ENCODE measurements around the gene OLFM2.
"Not testable (repeated sequence)": the region's sequence is repeated elsewhere in the genome, so short reads cannot be mapped to it uniquely, and the experiment has no call there.

OLFM2 gene

DNA sequence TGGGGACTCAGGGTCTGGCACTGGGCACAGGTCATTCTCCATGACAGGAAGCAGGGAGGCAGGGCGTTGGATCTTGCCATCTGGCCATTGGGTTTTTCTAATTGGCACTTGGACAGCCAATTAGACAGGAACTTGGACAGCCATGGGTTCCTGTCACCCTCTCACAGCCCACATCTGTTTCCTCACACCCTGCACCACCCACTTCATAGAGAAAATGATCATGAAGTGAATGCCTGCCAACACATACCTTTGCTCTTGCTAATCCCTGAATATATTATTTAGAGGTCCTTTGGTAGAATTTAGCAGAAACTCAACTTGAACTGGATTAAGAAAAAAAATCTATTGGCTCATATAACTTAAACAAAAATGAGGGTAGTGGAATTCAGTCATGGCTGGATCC is 4.9 kb upstream of the OLFM2 start:
- DNase-seq: no peak

DNA sequence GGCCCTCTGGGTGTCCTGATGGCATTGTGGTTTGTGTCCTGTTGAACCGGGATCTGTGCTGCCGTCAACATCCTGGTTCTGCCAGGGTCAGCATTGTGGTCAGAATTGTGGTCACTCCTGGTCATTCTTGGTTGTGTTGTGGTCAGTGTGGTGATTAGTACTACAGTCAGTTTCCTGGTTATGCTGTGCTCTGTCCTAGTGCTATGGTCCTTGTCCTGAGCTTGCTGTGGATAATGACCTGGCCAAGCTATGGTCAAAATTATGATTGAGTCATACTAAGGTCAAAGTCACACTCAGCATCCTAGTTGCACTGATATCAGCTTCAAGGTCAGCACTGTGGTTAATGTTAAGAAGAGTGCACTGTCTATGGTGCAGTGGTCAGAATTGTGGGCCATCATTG is 4.5 kb upstream of the OLFM2 start:
- no peak for DNase-seq

GRCh38 chr19:9939301-9939913 is 3.1 kb upstream of the OLFM2 start:
- DNase-seq: no peak

- DNase-seq: no peak
These were observed 691 bp upstream of the OLFM2 start for GRCh38 chr19:9937001-9937411.

DNA sequence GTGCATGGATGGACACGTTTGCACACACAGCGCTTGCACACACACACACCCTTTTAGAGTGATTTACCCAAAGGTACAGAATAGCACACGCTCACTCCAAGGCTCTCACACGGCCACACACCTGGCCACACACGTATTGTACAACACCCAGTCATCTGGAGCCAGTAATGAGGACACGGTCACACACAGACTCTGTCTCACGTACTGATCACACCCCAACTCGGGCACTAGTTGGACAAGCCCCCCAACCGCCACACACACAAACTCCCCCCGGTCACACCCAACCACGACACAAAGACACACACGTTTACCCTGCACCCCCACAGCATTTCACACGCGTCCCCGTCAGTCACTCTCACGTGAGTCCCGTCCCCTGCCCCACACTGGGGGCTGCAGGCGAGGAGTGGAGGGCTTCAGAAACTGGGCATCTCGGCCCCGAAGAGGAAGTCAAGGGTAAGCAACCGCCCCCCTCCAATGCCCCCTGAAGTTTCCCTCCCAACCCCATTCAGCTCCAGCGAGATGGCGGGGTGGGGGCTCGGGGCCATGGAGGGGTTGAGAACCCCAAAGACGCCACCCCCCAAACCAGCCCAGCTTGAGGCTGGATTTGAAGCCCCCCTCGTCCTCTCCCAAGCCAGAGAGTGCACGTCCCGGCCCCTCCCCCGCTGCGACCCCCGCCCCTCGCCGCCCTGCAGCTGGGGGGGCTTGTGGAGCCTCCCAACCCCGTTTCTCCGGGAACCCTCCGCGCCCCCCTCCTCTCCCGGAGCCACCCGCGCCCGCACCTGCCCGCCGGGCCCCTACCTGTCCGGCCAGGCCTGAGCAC is 599 bp downstream of the OLFM2 start:
- DNase-seq: no peak

DNA sequence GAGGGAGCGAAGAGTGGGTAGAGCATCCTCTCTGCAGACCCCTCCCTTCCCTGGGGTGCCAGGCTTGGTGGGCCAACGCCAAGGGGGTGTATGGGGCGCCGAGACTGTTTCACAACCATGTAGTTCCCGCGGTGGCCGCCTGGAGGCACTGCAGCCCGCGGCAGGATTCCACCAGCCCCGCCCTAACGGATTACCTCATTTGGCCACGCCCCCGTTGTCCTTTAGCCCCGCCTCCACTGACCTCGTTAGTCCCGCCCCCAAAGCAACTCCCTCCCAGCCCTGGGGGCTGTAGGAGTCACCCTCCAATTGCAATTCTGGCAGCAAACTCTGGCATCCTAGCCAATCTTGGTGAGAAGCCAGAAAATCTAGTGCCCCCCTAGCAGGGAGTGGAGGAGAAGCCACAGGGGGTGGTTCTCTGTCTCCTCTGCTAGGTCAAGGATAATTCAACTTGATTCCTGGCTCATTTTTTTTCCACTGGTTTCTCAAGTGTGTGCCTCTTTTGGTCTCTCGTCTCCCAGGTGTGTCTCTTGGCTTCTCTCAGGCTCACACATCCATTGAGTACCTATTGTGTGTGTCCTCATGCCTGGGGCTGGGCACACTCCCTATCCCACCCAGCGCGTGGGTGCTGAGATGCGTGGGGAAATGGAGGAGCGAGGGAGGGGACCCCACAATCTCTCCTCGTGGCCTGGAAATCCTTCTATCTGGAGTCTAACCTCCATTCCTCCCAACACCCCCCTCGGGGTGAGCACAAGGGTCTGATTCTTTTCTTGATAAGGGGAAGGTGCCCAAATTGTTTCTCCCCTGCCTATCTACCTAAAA is 2.0 kb downstream of the OLFM2 start:
- DNase-seq: no peak

GRCh38 chr19:9932835-9933234 is 3.5 kb downstream of the OLFM2 start:
- DNase-seq: no peak

DNA sequence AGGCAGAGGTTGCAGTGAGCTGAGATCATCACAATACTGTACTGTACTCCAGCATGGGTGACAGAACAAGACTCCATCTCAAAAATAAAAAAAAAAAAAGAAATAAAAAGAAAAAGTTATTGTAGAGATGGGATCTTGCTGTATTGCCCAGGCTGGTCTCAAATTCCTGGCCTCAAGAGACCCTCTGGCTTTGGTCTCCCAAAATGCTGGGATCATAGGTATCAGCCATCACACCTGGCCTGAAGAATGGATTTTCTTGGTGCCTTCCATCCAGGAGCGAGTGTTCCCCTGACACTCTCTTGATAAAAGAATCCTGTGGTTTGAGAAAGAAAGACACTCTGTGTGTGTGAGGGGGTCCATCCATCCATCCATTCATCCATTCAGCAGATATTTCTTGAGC is 4.7 kb downstream of the OLFM2 start:
- DNase-seq: no peak

GRCh38 chr19:9923440-9923839 is 12.9 kb downstream of the OLFM2 start:
- no peak for DNase-seq

DNA sequence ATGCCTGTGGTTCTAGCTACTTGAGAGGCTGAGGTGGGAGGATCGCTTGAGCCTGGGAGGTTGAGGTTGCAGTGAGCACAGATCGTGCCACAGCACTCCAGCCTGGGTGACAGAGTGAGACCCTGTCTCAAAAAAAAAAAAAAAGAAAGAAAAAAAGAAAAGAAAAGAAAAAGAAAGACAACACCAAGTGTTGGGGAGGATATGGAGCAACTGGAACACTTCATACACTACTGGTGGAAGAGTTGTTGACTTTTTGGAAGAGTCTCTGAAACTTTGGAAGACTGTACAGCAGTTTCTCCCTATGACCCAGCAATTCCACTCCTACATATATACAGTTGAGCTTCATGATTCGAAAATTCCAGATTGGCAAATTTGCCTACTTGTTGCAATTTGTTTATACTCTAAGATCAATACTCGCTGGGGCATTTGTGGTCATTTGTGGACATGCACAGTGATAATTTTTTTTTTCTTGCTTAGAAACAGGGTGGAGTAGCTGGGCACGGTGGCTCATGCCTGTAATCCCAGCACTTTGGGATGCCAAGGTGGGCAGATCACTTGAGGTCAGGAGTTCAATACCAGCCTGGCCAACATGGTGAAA is 13.4 kb downstream of the OLFM2 start:
- DNase-seq: not testable (repeated sequence)

GRCh38 chr19:9917321-9917720 is 19.0 kb downstream of the OLFM2 start:
- DNase-seq: no peak

- no peak for DNase-seq
These were observed 19.6 kb downstream of the OLFM2 start for GRCh38 chr19:9916719-9917118.

- DNase-seq: no peak
These were observed 21.8 kb downstream of the OLFM2 start for GRCh38 chr19:9914315-9915207.

DNA sequence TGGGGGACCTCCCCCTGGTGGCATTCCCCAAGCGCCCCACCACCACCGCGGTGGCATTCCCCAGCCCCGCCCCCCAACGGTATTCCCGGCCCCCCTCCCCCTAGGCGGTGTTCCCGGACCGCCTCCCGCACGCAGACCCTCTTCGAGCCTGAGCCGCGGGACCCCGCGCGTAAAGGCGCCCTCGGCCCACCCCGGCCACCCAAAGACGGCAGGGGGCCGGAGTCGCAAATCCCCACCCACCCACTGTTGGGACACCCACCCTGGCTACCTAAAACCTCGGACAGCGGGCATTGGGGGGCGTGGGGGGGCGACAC is 22.4 kb downstream of the OLFM2 start:
- no peak for DNase-seq

DNA sequence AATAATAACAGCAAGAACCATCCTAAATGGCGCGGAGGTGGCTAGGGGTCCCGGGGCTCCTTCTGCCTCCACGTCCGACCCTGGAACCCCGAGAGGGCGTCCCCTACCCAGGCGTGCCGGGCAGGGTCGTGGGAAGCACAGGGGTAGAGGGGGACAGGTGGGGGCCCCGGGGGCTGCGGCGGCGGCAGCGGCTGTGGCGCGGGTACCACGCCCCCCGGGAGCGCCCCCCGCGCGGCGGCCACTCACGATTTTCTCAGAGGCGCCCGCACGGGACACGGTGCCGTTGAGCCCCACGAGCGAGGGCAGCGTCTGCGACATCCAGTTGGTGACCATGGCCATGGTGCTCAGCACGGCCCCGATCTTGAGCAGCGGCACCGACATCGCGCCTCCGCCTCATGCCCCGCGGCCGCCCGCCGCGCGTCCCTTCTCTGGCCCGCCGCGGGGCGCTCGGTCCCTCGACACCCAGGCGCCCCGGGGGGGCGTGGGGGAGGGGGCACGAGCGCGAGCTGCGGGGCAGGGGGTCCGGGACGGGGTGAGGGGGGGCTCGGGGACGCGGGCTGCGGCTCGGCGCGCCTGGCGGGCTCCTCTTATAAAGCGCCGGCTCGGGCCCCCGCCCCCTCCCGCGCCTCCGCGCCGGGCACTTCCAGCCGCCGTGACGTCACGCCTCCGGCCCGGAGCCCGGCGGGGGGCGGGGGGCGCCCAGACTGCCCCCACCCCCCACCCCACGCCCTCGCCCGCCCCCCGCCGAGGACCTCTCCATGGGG is 22.9 kb downstream of the OLFM2 start:
- no peak for DNase-seq

DNA sequence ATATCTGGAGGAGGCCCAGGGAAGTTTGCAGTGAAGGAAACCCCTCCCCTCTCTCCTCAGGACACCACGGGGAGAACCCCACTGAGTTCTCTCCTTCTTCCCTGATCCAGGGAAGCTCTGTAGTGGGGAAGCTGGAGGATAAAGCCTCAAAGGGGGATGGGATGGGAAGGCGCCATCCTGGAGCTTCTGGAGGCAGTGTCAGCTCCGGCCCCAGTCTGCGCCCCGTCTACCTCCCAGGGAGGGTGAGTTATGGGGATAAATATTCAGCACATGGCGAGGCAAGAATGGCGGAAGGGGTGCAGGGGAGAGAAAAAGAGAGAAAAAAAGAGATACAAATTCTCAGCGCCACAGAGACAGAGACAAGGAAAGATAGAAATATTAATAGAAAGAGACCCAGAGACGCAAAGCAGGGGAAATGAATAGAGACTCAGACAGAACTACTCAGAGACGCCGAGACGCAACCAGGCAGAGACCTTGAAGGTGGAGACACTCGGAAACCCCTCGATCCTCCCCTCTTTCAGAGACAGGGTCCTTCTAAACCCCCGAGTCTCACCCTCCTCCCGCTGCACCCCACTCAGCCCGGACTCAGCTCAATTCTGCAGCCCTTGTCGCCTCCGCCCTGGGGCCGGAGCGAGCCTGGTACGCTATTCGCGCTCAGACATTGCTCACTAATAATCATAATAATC is 23.6 kb downstream of the OLFM2 start:
- no peak for DNase-seq

GRCh38 chr19:9911524-9912185 is 24.7 kb downstream of the OLFM2 start:
- DNase-seq: no peak

DNA sequence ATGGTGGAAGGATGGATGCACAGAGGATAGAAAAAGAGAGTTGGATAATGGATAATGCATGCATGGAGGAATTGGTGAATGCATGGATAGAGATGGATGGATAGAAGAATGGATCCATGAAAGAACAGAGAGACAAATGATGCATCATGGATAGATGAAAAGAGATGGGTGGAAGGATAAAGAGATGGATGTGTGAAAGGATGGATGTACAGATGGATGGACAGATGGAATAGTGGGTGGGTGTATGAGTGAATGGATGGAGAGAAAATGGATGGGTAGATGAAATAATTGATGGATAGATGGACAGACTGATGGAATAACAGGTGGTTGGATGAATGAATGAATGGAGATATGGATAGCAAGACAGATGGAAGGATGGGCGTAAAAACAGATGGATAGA is 25.7 kb downstream of the OLFM2 start:
- DNase-seq: no peak

DNA sequence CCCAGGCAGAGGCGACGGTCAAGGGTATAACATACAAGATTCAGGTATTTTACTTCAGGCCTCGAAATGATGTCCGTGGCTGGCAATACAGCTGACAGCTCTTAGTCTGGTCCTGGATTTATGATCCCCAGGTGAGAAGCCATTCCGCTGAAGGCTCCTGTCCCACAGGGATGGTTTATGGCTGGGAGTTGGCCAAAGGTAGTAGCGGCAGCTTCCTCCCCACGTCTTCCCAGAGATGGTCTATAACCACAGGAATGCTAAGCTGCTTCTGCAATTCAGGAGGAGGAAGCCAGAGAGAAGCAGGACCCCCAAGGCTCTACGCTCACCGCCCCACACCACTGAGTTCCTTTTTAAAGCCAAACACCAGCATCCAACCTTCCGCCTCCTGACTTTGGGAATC is 27.1 kb downstream of the OLFM2 start:
- DNase-seq: no peak

DNA sequence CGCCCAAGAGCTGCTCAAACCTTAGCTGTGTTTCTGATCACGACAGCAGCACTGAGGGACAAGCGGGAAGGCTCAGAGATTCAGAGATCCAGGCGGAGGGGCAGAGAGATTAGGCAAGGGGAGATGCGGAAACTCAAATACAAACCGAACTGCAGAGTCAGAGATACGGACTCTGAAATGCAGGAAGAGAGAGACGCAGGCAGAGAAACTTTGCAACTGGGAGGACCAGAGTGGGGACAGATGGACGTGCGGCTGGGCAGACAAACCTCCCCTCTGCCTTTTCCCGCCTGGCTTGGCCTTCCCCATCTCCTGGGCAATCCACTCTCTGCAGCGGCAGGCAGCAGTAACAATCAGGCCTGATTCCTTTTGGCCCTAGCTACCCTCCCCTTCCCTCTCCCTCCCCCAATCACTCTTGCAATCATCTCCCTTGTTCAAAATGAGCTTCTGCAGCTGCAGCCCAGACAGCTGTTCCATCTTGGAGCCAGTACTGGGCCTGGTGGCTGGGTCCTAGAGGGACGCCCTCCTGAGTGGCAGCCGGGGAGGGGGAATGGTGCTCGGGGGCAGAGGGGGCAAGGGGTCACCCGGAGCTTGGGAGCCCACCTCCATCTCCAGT is 29.7 kb downstream of the OLFM2 start:
- no peak for DNase-seq
